ENCODE data around the gene CTNND2. TPM values are rescaled to one million over a fixed set of nuclear protein-coding genes. Genes with fewer than 3 reads are reported as not detected.

CTNND2 gene
- total and polyA plus RNA-seq, 2 donors (not counting 1 experiment from before 2014, with no cell fraction given), result not detected

DNA sequence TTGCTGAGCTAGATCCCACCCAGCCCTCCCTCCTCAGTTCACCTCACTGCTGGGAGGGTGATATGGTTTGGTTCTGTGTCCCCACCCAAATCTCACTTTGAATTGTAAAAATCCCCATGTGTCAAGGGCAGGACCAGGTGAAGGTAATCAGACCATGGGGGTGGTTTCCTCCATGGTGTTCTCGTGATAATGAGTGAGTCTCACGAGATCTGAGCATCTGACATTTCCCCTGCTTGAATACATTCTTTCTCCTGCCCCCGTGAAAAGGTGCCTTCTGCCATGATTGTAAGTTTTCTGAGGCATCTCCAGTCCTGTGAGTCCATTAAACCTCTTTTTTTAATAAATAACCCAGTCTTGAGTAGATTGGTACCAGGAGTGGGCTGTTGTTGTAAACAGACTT is 673.4 kb downstream of the CTNND2 start:
- H3K9me3 Mint-ChIP-seq (ENCODE audit: insufficient read depth), result peaks cover 10% of the 10 kb centered on the region
- Histone ChIP-seq H2AFZ (ENCODE audit: insufficient read depth, low read depth, low read length, poor library complexity, severe bottlenecking) (no peak overlapping the region), H3K27me3 (replicated peaks in 1 of 4; ENCODE audit: control extremely low read depth in 1 of 4, control insufficient read depth in 3 of 4, insufficient read depth in 4 of 4, low read length in 3 of 4) (no peaks in the 10 kb centered on the region), H3K4me1 (ENCODE audit: control insufficient read depth in 2 of 2, insufficient read depth in 2 of 2, low read length in 2 of 2) (no peaks in the 10 kb centered on the region), H3K4me2 (replicated peaks; ENCODE audit: low read depth, low read length, poor library complexity, severe bottlenecking) (no peak overlapping the region), H3K36me3 (replicated peaks in 1 of 2; ENCODE audit: control extremely low read depth in 1 of 2, control insufficient read depth in 1 of 2, extremely low read depth in 1 of 2, insufficient read depth in 2 of 2, low read length in 1 of 2) (no peaks in the 10 kb centered on the region), H3K79me2 (ENCODE audit: control insufficient read depth, insufficient read depth, low read length) (no peaks in the 10 kb centered on the region), H3K27ac (ENCODE audit: low read length in 2 of 2) (no peak overlapping the region), H3K4me3 (ENCODE audit: control extremely low read depth in 1 of 5, extremely low read depth in 1 of 5, insufficient read depth in 1 of 5, low read depth in 2 of 5, low read length in 4 of 5) (no peak overlapping the region), H4K20me1 (ENCODE audit: control insufficient read depth, insufficient read depth, low read length, poor library complexity, severe bottlenecking) (no peaks in the 10 kb centered on the region), H3K9ac (ENCODE audit: low read length) (no peak overlapping the region), H3K9me3 (ENCODE audit: control extremely low read depth in 1 of 3, control insufficient read depth in 2 of 3, insufficient read depth in 1 of 3, low read length in 2 of 3) (peaks cover 0 to 10% (median 6%) of the 10 kb centered on the region in 3 donors)
- no peak overlapping the region for H3K4me3 Mint-ChIP-seq
- H3K27ac Mint-ChIP-seq, result no peak overlapping the region
- ChIA-PET CTCF (no interaction called here), POLR2A (no interaction called here)
- DNase-seq (no peak), ATAC-seq (ENCODE audit: low read depth) (no peak)
- H3K4me1 Mint-ChIP-seq, result no peaks in the 10 kb centered on the region
- TF ChIP-seq, protein P1, sequence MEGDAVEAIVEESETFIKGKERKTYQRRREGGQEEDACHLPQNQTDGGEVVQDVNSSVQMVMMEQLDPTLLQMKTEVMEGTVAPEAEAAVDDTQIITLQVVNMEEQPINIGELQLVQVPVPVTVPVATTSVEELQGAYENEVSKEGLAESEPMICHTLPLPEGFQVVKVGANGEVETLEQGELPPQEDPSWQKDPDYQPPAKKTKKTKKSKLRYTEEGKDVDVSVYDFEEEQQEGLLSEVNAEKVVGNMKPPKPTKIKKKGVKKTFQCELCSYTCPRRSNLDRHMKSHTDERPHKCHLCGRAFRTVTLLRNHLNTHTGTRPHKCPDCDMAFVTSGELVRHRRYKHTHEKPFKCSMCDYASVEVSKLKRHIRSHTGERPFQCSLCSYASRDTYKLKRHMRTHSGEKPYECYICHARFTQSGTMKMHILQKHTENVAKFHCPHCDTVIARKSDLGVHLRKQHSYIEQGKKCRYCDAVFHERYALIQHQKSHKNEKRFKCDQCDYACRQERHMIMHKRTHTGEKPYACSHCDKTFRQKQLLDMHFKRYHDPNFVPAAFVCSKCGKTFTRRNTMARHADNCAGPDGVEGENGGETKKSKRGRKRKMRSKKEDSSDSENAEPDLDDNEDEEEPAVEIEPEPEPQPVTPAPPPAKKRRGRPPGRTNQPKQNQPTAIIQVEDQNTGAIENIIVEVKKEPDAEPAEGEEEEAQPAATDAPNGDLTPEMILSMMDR (IDR thresholded peaks at IDR 0.05), result no peak
- TF ChIP-seq EZH2 (IDR thresholded peaks at IDR 0.05; ENCODE audit: borderline replicate concordance, insufficient read depth, low read depth, low read length, poor library complexity, severe bottlenecking), result no peak
- intact Hi-C loops (cut with micrococcal nuclease), result no loop called here
- H3K27me3 Mint-ChIP-seq, result no peaks in the 10 kb centered on the region
- no CpG with 5 or more reads among the region's 3 CpGs for WGBS (ENCODE audit: insufficient coverage)

DNA sequence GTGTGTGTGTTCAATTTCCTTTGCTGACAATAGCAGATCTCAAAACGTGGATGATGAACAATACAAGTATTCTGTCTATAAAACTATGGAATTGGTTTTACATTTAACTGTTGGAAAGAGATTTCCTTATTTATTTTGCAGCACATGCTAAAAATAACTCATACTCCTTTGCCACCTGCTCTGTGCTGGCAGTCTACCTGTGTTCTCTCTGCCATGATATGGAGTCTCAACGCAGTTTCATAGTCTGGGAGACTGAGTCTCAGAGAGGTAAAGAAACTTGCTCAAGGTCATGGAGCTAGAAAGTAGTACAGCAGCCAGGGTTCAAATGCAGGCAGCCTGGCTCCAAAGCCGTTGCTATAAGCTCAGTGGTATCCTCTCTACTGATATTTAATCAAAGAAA is 677.2 kb downstream of the CTNND2 start:
- intact Hi-C loops (cut with micrococcal nuclease), result no loop called here
- WGBS (ENCODE audit: insufficient coverage), result 100% methylated on average over 1 of the region's 3 CpGs
- no peaks in the 10 kb centered on the region for H3K4me1 ChIP-seq (ENCODE audit: control insufficient read depth in 2 of 2, insufficient read depth in 2 of 2, low read length in 2 of 2)
- no peak overlapping the region for H3K4me3 Mint-ChIP-seq
- no peak for ATAC-seq (ENCODE audit: low read depth)
- ChIA-PET POLR2A (no interaction called here), CTCF (no interaction called here)
- H3K4me1 Mint-ChIP-seq, result no peaks in the 10 kb centered on the region
- H3K4me2 ChIP-seq (replicated peaks; ENCODE audit: low read depth, low read length, poor library complexity, severe bottlenecking), result no peak overlapping the region
- no peaks in the 10 kb centered on the region for H3K79me2 ChIP-seq (ENCODE audit: control insufficient read depth, insufficient read depth, low read length)
- H3K9ac ChIP-seq (ENCODE audit: low read length), result no peak overlapping the region
- no peak overlapping the region for H3K27ac ChIP-seq (ENCODE audit: low read length in 2 of 2)
- H3K4me3 ChIP-seq (ENCODE audit: control extremely low read depth in 1 of 5, extremely low read depth in 1 of 5, insufficient read depth in 1 of 5, low read depth in 2 of 5, low read length in 4 of 5), result no peak overlapping the region
- H2AFZ ChIP-seq (ENCODE audit: insufficient read depth, low read depth, low read length, poor library complexity, severe bottlenecking), result no peak overlapping the region
- H3K9me3 ChIP-seq (ENCODE audit: control extremely low read depth in 1 of 3, control insufficient read depth in 2 of 3, insufficient read depth in 1 of 3, low read length in 2 of 3), result peaks cover 0 to 10% (median 6%) of the 10 kb centered on the region in 3 donors
- no peaks in the 10 kb centered on the region for H3K36me3 ChIP-seq (replicated peaks in 1 of 2; ENCODE audit: control extremely low read depth in 1 of 2, control insufficient read depth in 1 of 2, extremely low read depth in 1 of 2, insufficient read depth in 2 of 2, low read length in 1 of 2)
- no peak overlapping the region for H3K27ac Mint-ChIP-seq
- peaks cover 5% of the 10 kb centered on the region for H3K9me3 Mint-ChIP-seq (ENCODE audit: insufficient read depth)
- no peaks in the 10 kb centered on the region for H3K27me3 Mint-ChIP-seq
- no peaks in the 10 kb centered on the region for H3K27me3 ChIP-seq (replicated peaks in 1 of 4; ENCODE audit: control extremely low read depth in 1 of 4, control insufficient read depth in 3 of 4, insufficient read depth in 4 of 4, low read length in 3 of 4)
- H4K20me1 ChIP-seq (ENCODE audit: control insufficient read depth, insufficient read depth, low read length, poor library complexity, severe bottlenecking), result no peaks in the 10 kb centered on the region
- DNase-seq, result no peak
- no peak for TF ChIP-seq EZH2 (IDR thresholded peaks at IDR 0.05; ENCODE audit: borderline replicate concordance, insufficient read depth, low read depth, low read length, poor library complexity, severe bottlenecking)
- TF ChIP-seq, protein P1 (IDR thresholded peaks at IDR 0.05), result no peak
